GM10266 (cell line): ENCODE measurements around the gene PRKAR1B.

Source experiments
- DNase-seq: peaks from one replicate; pipeline ENCODE4 v3.0.0; 2012; ENCODE audit errors: extremely low spot score
- TF ChIP-seq, protein P1 (sequence below): IDR thresholded peaks from 2 replicates; pipeline ENCODE4 v1.5.1; 2012; ENCODE audit warnings: mild to moderate bottlenecking, low read depth; ENCODE audit not compliant: control insufficient read depth, insufficient read depth; ENCODE audit errors: missing control alignments

PRKAR1B gene

DNA sequence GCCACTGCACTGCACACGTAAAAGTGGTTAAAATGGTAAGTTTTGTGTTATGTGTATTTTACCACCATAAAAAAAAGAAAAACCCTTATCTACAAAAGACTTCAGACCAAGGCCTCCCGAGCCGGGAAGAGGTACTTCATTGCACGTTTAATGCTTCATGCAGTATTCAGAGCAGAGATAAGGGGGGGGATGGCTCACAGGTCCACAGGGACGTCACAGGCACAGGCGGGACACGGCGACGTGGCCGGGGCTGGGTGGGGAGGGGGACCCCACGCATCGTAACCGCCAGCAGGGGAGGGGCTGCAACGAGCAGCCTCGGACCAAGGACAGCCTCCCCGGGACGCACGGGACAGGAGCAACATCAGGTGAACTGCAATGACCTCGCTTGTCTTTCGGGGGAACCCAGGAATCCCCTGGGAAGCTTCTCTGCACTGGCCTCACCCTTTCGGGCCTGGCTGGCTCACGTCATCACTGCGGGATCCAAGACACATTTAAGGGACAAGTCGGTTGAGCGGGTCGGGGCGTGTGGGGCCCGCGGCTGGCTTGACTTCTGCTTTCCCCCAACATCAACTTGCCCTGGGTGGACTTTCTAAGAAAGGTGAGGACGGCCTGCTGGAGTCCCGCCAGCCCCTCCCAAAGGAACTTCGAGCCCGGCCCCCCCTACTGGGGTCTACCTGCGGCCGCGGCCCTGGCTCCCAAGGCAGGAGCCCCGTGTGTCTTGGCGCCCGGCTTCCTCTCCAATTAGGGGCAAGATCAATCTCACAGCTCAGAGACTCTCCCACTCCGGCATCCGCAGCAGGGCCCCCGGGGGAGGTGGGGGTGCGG lies 177.8 kb downstream of the PRKAR1B start:
- DNase-seq: no peak

GRCh38 chr7:548401-548800 lies 178.7 kb downstream of the PRKAR1B start:
- no peak for DNase-seq
- TF ChIP-seq, protein P1, sequence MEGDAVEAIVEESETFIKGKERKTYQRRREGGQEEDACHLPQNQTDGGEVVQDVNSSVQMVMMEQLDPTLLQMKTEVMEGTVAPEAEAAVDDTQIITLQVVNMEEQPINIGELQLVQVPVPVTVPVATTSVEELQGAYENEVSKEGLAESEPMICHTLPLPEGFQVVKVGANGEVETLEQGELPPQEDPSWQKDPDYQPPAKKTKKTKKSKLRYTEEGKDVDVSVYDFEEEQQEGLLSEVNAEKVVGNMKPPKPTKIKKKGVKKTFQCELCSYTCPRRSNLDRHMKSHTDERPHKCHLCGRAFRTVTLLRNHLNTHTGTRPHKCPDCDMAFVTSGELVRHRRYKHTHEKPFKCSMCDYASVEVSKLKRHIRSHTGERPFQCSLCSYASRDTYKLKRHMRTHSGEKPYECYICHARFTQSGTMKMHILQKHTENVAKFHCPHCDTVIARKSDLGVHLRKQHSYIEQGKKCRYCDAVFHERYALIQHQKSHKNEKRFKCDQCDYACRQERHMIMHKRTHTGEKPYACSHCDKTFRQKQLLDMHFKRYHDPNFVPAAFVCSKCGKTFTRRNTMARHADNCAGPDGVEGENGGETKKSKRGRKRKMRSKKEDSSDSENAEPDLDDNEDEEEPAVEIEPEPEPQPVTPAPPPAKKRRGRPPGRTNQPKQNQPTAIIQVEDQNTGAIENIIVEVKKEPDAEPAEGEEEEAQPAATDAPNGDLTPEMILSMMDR: no peak

More for the DNA sequence above, 177.8 kb downstream of the PRKAR1B start:
- TF ChIP-seq, protein P1: no peak

DNA sequence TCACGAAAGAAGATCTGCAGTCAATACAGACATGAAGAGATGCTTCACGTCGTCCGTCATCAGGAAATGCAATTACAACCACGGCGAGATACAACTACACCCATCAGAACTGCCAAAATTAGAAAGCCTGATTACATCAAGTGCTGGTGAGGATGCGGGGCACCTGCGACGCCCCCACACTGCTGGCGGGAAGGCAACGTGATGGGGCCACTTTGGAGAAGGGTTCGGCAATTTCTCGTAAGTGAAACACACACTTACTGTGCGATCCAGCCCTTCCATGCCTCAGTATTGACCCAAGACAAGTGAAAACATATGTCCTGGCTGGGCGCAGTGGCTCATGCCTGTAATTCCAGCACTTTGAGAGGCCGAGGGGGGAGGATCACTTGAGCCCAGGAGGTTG lies 181.6 kb downstream of the PRKAR1B start:
- DNase-seq: no peak
- TF ChIP-seq, protein P1: no peak

DNA sequence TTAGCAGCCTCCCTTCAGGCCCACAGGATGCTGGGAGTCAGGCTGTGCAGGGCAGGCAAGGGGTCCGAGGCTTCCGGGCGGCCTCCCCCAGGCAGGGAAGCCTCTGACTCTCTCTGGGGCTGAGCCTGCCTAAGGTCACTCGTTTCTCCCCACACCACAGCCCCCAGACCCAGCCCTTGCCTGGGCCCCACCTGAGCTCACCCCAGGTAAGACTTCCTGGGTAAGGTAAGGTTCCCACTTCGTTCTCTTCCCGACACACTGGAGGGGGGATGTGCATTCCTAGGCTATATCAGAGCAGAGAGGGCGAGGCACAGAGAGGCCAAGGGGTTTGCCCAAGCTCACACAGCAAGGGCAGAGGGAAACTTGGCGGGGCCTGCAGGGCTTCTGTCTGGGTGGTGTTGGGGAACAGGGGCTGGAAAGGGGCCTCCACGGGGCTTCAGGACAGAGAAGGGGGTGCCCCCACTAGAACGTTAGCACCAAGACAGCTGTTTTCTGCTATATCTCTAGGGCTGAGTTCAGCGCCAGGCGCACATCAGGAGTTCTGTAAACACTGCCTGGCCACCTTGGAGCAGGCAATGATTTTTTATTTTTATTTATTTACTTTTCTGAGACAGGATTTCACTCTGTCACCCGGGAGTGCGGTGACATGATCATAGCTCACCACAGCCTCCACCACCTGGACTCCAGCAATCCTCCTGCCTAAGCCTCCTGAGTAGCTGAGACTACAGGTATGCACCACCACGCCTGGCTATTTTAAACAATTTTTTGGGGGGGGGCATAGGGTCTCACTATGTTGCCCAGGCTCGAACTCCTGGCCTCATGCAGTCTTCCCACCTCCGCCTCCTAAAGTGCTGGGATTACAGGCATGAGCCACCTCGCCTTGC lies 182.5 kb downstream of the PRKAR1B start:
- no peak for DNase-seq
- TF ChIP-seq, protein P1: no peak

DNA sequence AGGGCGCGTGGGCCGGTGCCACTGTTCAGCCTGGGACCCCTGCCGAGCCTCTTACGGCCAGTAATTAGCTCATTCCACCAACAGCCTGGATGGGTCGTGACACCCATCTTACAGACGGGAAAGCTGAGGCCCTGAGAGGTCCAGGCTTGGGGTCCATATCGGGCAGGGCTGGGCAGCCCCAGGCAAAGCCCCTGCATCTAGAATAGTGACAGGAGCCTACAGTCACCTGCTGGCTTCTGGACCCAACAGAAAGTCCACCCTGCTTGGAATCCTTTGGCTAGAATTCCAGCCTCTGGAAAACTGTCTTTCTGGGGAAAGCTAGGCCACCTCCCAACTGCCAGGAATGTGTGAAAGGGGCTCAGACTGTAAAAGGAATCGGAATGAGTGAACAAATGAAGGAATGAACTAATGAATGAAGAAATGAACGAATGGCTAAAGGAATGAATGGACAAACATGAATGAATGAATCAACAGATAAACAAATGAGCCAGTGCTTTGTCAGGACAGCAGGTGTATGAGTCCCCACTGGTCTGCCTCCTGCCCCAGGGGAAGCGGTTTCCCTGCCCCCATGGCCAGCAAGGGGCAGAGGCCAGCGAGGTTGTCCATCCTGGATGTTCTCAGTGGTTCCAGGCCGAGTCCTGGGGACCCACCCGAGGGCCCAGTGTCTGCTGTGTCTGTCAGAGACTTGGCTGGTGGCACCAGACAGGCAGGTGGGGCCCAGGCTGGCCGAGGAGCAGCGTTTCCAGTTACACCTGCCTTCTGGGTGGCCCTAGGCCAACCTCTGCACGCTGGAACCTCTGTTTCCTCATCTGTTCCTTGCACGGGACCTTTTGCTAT lies 183.4 kb downstream of the PRKAR1B start:
- no peak for DNase-seq
- TF ChIP-seq, protein P1: no peak

- TF ChIP-seq, protein P1: no peak
- DNase-seq: no peak
Measured at GRCh38 chr7:542713-543500, 184.2 kb downstream of the PRKAR1B start.
